WERI-Rb-1 (cell line): ENCODE data around the gene AQP7.
"Not testable (repeated sequence)": the region's sequence is repeated elsewhere in the genome, so short reads cannot be mapped to it uniquely, and the experiment has no call there.

ENCODE experiments used
- DNase-seq: peaks from one replicate; pipeline ENCODE4 v3.0.0-alpha.2; 2020
- H3K27ac ChIP-seq: fragments of 250-450 bp; sonication (Bioruptor Pico); 2 replicates; pipeline ENCODE4 v1.5.1; 2020; ENCODE audit warnings: mild to moderate bottlenecking, moderate library complexity
- H3K27me3 ChIP-seq: fragments of 250-450 bp; sonication (Bioruptor Pico); 2 replicates; pipeline ENCODE4 v1.5.1; 2021; ENCODE audit warnings: mild to moderate bottlenecking, low read depth, moderate library complexity; ENCODE audit not compliant: insufficient read depth, severe bottlenecking
- H3K36me3 ChIP-seq: fragments of 250-450 bp; sonication (Bioruptor Pico); 2 replicates; pipeline ENCODE4 v1.5.1; 2020; ENCODE audit warnings: mild to moderate bottlenecking, moderate library complexity
- H3K4me3 ChIP-seq: 2 replicates; pipeline ENCODE4 v1.5.1; 2011; ENCODE audit warnings: low read depth, mild to moderate bottlenecking, control low read depth, low read length
- H3K9me3 ChIP-seq: fragments of 250-450 bp; sonication (Bioruptor Pico); 2 replicates; pipeline ENCODE4 v1.5.1; 2021; ENCODE audit warnings: mild to moderate bottlenecking, moderate library complexity; ENCODE audit not compliant: severe bottlenecking
- CTCF ChIP-seq: IDR thresholded peaks from 2 replicates; pipeline ENCODE4 v1.5.1; 2011; ENCODE audit warnings: low read depth, mild to moderate bottlenecking, control low read depth, inconsistent platforms, low read length

Gene AQP7

GRCh38 chr9:33402371-33402770 is at the start of gene AQP7:
Gene AQP7 (minus strand): TSS chr9:33402568. CDS start chr9:33401262, 1,306 bp downstream.
- not testable (repeated sequence) for DNase-seq, H3K36me3 ChIP-seq, H3K27me3 ChIP-seq, H3K4me3 ChIP-seq, H3K9me3 ChIP-seq
- H3K27ac ChIP-seq, result peak within 1 kb of the TSS; percentile 47

GRCh38 chr9:33450621-33451146 is 48.3 kb upstream of the AQP7 start:
- Histone ChIP-seq H3K27ac (no peak overlapping the region), H3K9me3 (no peaks in the 10 kb centered on the region), H3K27me3 (no peaks in the 10 kb centered on the region), H3K36me3 (no peaks in the 10 kb centered on the region), H3K4me3 (no peak overlapping the region)
- no peak for TF ChIP-seq CTCF
- no peak for DNase-seq

GRCh38 chr9:33449715-33450114 is 47.3 kb upstream of the AQP7 start:
- Histone ChIP-seq H3K9me3 (no peaks in the 10 kb centered on the region), H3K27me3 (no peaks in the 10 kb centered on the region), H3K27ac (no peak overlapping the region), H3K4me3 (no peak overlapping the region), H3K36me3 (no peaks in the 10 kb centered on the region)
- DNase-seq, result no peak
- TF ChIP-seq CTCF, result no peak

- Histone ChIP-seq H3K36me3 (peaks cover 5% of the 10 kb centered on the region; the same call in 1 of the 2 replicates), H3K9me3 (no peaks in the 10 kb centered on the region), H3K27ac (peak overlapping the region; percentile 73), H3K4me3 (peak overlapping the region; percentile 47), H3K27me3 (no peaks in the 10 kb centered on the region)
- DNase-seq, result no peak
- no peak for TF ChIP-seq CTCF
Measured at GRCh38 chr9:33447799-33448553, 45.6 kb upstream of the AQP7 start.

GRCh38 chr9:33446946-33447798 is 44.8 kb upstream of the AQP7 start, which contains the start of gene AQP3:
Gene AQP3 (minus strand): TSS chr9:33447593. CDS start chr9:33447530, 63 bp downstream.
- peak; percentile 57 for TF ChIP-seq CTCF
- Histone ChIP-seq H3K36me3 (peaks cover 6% of the 10 kb centered on the region; the same call in 1 of the 2 replicates), H3K4me3 (peak within 1 kb of the TSS; percentile 47), H3K27ac (peak within 1 kb of the TSS; percentile 73), H3K27me3 (no peaks in the 10 kb centered on the region), H3K9me3 (no peaks in the 10 kb centered on the region)
- DNase-seq, result peak; percentile 88
